Measurements from ENCODE around the gene PSMD1.
"Not testable (repeated sequence)": the region's sequence is repeated elsewhere in the genome, so short reads cannot be mapped to it uniquely, and the experiment has no call there.

PSMD1 gene

DNA sequence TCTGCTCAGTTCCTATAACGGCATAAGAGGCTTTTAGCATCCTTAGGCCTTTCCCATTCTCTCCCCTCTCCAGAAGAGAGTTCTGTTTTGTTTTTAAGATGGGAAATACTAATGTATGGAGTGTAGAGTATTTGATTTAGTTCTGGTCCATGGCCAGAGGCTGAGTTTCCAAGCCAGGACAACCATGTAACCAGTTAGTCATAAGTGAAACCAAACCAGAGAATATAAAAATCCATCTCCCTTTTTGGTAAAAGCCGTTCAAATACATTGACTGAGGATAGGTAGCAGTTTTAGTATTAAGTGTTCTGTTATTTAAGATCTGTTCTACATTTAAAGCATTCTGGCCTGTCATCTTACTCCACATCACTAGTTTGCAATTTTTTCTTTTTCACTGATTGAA lies 3.1 kb downstream of the PSMD1 start:
- no peak for TF ChIP-seq ZFX (IDR thresholded peaks at IDR 0.05)
- TF ChIP-seq, protein P1, sequence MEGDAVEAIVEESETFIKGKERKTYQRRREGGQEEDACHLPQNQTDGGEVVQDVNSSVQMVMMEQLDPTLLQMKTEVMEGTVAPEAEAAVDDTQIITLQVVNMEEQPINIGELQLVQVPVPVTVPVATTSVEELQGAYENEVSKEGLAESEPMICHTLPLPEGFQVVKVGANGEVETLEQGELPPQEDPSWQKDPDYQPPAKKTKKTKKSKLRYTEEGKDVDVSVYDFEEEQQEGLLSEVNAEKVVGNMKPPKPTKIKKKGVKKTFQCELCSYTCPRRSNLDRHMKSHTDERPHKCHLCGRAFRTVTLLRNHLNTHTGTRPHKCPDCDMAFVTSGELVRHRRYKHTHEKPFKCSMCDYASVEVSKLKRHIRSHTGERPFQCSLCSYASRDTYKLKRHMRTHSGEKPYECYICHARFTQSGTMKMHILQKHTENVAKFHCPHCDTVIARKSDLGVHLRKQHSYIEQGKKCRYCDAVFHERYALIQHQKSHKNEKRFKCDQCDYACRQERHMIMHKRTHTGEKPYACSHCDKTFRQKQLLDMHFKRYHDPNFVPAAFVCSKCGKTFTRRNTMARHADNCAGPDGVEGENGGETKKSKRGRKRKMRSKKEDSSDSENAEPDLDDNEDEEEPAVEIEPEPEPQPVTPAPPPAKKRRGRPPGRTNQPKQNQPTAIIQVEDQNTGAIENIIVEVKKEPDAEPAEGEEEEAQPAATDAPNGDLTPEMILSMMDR (conservative IDR thresholded peaks at IDR 0.05): no peak

DNA sequence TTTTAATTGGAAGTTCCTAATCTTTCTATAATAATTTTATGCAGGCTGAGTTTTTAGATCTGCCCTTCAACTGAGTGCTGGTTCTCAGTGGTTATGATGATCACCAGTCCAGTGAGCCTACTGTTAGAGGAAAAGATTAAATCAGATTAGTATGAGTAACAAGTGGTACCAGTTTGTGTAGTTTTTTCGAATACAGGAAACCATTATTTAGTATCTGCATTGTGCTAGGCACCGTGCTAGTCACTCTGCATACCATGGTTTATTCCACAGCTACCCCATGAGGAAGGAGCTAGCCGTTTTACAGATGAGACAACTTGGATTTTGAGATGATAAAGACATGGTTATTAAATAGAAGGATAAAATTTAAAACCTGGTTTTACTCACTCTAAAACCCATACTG lies 6.1 kb downstream of the PSMD1 start:
- no peak for TF ChIP-seq ZFX (IDR thresholded peaks at IDR 0.05)
- TF ChIP-seq, protein P1 (conservative IDR thresholded peaks at IDR 0.05): no peak
- no peak overlapping the region for H3K27ac ChIP-seq

More for the DNA sequence above, 3.1 kb downstream of the PSMD1 start:
- H3K27ac ChIP-seq: no peak overlapping the region

DNA sequence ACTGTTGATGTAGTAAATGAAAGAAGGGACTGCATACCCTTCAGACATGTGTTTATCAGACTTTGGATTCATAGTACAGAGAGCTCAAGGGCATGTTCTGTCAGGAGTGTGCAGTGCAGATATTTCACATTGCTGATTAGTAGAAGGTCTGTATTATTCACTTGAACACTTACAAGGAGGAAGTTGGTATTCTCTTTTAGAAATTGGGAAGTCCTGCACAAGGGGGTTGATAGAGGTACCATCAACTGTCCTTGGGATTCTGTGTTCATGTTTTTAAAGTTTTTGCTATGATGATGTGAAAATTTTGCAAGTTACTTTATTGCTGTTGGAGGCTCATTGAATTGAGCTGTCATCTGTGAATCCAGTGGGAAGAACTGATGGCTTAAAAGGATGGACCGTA lies 6.7 kb downstream of the PSMD1 start:
- TF ChIP-seq ZFX (IDR thresholded peaks at IDR 0.05): no peak
- TF ChIP-seq, protein P1 (conservative IDR thresholded peaks at IDR 0.05): no peak
- no peak overlapping the region for H3K27ac ChIP-seq

DNA sequence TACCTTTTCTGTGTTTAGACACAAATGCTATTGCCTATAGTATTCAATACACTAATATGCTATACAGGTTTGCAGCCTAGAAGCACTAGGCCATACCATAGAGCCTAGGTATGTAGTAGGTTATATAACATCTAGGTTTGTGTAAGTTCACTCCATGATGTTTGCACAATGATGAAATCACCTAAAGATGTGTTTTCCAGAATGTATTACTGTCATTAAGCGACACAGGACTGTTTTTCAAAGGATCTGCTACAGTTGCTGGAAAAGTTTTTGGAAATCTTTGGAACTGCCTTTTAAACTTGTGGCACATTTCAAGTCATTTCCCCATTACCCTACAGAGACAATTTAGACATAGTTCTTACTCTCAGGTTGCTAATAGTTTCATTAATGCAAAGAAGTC lies 9.3 kb downstream of the PSMD1 start:
- TF ChIP-seq, protein P1 (conservative IDR thresholded peaks at IDR 0.05): no peak
- TF ChIP-seq ZFX (IDR thresholded peaks at IDR 0.05): no peak
- no peak overlapping the region for H3K27ac ChIP-seq

DNA sequence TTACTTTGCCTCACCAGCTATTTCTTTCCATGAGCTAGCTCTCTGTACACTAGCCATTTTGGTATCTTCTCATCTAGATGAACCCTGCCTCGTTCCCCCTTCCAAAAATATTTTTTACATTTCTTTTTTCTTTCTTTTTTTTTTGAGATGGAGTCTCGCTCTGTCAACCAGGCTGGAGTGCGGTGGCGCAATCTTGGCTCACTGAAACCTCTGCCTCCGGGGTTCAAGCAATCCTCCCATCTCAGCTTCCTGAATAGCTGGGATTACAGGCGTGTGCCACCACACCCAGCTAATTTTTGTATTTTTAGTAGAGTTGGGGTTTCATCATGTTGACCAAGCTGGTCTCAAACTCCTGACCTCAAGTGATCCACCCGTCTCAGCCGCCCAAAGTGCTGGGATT lies 10.9 kb downstream of the PSMD1 start:
- H3K27ac ChIP-seq: not testable (repeated sequence)

DNA sequence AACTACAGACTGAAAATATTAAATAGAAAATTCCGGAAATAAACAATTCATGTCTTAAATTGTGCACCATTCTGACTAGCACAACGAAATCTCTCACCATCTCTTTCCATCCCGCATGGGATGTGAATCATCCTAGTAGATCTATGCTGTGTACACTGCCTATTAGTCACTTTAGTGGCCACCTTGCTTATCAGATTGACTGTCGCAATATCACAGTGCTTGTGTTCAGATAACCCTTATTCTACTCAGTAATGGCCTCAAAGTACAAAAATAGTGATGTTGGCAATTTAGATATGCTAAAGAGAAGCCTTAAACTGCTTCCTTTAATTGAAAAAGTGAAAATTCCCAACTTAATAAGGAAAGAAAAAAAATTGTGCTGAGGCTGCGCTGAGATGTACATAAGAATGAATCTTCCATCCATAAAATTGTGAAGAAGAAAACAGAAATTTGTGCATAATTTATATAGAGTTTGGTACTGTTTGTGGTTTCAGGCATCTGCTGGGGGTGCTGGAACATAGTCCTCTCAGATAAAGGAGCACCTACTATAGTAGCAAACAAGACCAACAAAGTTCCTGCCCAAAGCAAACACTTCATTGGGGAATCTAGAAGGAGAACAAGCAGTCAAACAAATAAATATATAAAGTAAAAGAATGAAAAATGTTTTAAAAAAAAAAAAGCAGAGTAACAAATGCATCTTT lies 12.0 kb downstream of the PSMD1 start:
- H3K27ac ChIP-seq: no peak overlapping the region

DNA sequence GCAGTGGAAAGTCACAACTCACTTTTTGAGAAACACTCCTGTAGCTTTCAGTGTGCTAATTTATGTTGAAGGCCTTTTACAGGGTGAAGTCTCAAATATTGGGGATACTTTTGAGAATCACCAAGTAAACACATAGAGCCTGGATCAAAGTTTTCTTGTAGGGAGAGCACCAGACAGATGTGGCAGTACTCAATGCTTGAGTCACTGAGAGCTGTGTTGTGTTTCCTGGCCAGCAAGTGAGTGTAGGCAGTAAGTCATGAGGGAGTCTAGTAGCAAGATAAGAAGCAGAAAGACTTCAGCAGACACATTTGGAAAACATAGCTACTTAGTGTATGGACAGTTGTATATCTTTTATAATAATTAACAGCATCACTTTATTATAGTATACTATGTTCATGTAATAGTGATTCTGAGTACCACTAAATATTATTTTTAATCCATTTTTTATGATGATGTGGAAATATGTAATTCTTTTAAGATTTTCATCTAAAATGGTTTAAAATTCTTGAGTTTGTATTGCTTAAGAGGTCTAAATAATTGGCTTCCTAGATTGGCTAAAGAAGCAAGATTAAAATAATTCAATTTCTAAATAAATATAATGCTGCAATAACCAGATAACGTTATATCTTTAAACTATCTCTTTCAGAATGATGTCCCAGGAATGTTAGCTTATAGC lies 12.8 kb downstream of the PSMD1 start:
- H3K27ac ChIP-seq: no peak overlapping the region
- no peak for TF ChIP-seq ZFX (IDR thresholded peaks at IDR 0.05)
- TF ChIP-seq, protein P1 (conservative IDR thresholded peaks at IDR 0.05): no peak

More for the DNA sequence above, 12.0 kb downstream of the PSMD1 start:
- TF ChIP-seq, protein P1 (conservative IDR thresholded peaks at IDR 0.05): no peak
- TF ChIP-seq ZFX (IDR thresholded peaks at IDR 0.05): no peak

Measured in C4-2B (cell line).